Liver (tissue), 9 donors: ENCODE results near the gene KHK. TPM values are rescaled to one million over a fixed set of nuclear protein-coding genes. Genes with fewer than 3 reads are reported as not detected.

Experiments used
- DNase-seq: peaks from one replicate; pipeline ENCODE4 v3.0.0-alpha.2; 2017; ENCODE audit warnings: low spot score
- H3K27ac ChIP-seq, 2 donors: one replicate each; pipeline ENCODE4 v1.7.0; 2013; ENCODE audit warnings: inconsistent platforms in 2 of 2, low read length in 2 of 2, control low read depth in 1 of 2, low read depth in 1 of 2, mild to moderate bottlenecking in 1 of 2
- H3K27me3 ChIP-seq, 4 donors: one replicate each; pipeline versions ENCODE4 v1.6.1 to v1.7.0; 2013; ENCODE audit warnings: low read length in 3 of 4, inconsistent platforms in 1 of 4, mild to moderate bottlenecking in 1 of 4, moderate library complexity in 1 of 4; ENCODE audit not compliant: control insufficient read depth in 4 of 4, insufficient read depth in 4 of 4
- H3K36me3 ChIP-seq, 4 donors: one replicate each; pipeline versions ENCODE4 v1.6.1 to v1.7.0; 2013; ENCODE audit warnings: low read length in 3 of 4, mild to moderate bottlenecking in 3 of 4, low read depth in 1 of 4, moderate library complexity in 1 of 4; ENCODE audit not compliant: control insufficient read depth in 4 of 4, insufficient read depth in 3 of 4
- H3K4me1 ChIP-seq, 4 donors: one replicate each; pipeline versions ENCODE4 v1.6.1 to v1.7.0; 2013; ENCODE audit warnings: low read length in 3 of 4, mild to moderate bottlenecking in 3 of 4, moderate library complexity in 1 of 4; ENCODE audit not compliant: control insufficient read depth in 4 of 4, insufficient read depth in 4 of 4
- H3K4me3 ChIP-seq, 3 donors: one replicate each; pipeline versions ENCODE4 v1.6.1 to v1.7.0; 2013; ENCODE audit warnings: low read length in 3 of 3, control low read depth in 1 of 3, low read depth in 1 of 3, mild to moderate bottlenecking in 1 of 3
- H3K9ac ChIP-seq, 2 donors: one replicate each; pipeline ENCODE4 v1.7.0; 2013; ENCODE audit warnings: low read length in 2 of 2, mild to moderate bottlenecking in 2 of 2, moderate library complexity in 2 of 2, control low read depth in 1 of 2, low read depth in 1 of 2
- H3K9me3 ChIP-seq, 4 donors: one replicate each; pipeline versions ENCODE4 v1.6.1 to v1.7.0; 2013; ENCODE audit warnings: low read length in 3 of 4; ENCODE audit not compliant: control insufficient read depth in 4 of 4
- FOXA2 ChIP-seq: IDR thresholded peaks from 2 replicates; pipeline ENCODE4 v1.6.1; 2016; ENCODE audit warnings: antibody characterized with exemption
- GABPA ChIP-seq, 2 donors: IDR thresholded peaks in 1 of 2; conservative IDR thresholded peaks in 1 of 2; 2 replicates each; pipeline ENCODE4 v1.6.1; 2016; ENCODE audit warnings: antibody characterized with exemption in 2 of 2, mild to moderate bottlenecking in 1 of 2, moderate library complexity in 1 of 2
- HNF4A ChIP-seq, 2 donors: conservative IDR thresholded peaks; 2 replicates each; pipeline ENCODE4 v1.6.1; 2016; ENCODE audit warnings: antibody characterized with exemption in 2 of 2, mild to moderate bottlenecking in 2 of 2
- HNF4G ChIP-seq: IDR thresholded peaks from 2 replicates; pipeline ENCODE4 v1.6.1; 2016; ENCODE audit warnings: antibody characterized with exemption
- JUND ChIP-seq, 2 donors: IDR thresholded peaks; 2 replicates each; pipeline ENCODE4 v1.6.1; 2016; ENCODE audit warnings: antibody characterized with exemption in 2 of 2
- NR2F2 ChIP-seq: IDR thresholded peaks from 2 replicates; pipeline ENCODE4 v1.6.1; 2016; ENCODE audit warnings: antibody characterized with exemption
- RAD21 ChIP-seq, 2 donors: IDR thresholded peaks; 2 replicates each; pipeline ENCODE4 v1.6.1; 2016; ENCODE audit warnings: antibody characterized with exemption in 2 of 2, mild to moderate bottlenecking in 2 of 2
- RXRA ChIP-seq, 2 donors: IDR thresholded peaks; 2 replicates each; pipeline ENCODE4 v1.6.1; 2017 to 2018; ENCODE audit warnings: antibody characterized with exemption in 2 of 2, mild to moderate bottlenecking in 1 of 2
- SP1 ChIP-seq: IDR thresholded peaks from 2 replicates; pipeline ENCODE4 v1.6.1; 2018; ENCODE audit warnings: antibody characterized with exemption, mild to moderate bottlenecking
- WGBS: extraction: QIAGEN DNeasy Blood & Tissue Kit; methylation state at CpG from one replicate; pipeline ENCODE4 v1.1.7; 2013; 5-methylcytosine and 5-hydroxymethylcytosine counted together
- polyA plus RNA-seq, 2 donors: library from polyadenylated mRNA; stranded (reverse) in 1 of 2; unstranded in 1 of 2; fragments of 200-250 nt in 1 of 2; fragments of >200 nt in 1 of 2; fragmentation: Nextera tagmentation in 1 of 2; extraction: Ambion mirVana in 1 of 2; gene quantifications; one replicate each; pipeline versions ENCODE4 v1.2.1 to v1.2.3, GENCODE V29; 2013 to 2015
- total RNA-seq, 2 donors: library from RNA; depleted of rRNA; stranded (reverse); fragments of >200 nt; gene quantifications; one replicate each; pipeline ENCODE4 v1.2.3, GENCODE V29; 2014
- TF ChIP-seq, protein P1 (sequence below): fragments of 150-350 bp; IDR thresholded peaks from 2 replicates; pipeline ENCODE4 v1.5.1; 2017; ENCODE audit warnings: improper control_type of control experiment, low read depth, low read length; ENCODE audit not compliant: missing input control
- TF ChIP-seq, protein P2 (sequence below): IDR thresholded peaks from 2 replicates; pipeline ENCODE4 v1.6.1; 2016; ENCODE audit warnings: antibody characterized with exemption
- TF ChIP-seq, protein P3 (sequence below): IDR thresholded peaks from 2 replicates; pipeline ENCODE4 v1.6.1; 2016; ENCODE audit warnings: antibody characterized with exemption
- donor health status: healthy.
- donor health status: healthy.
- donor health status: healthy.
- donor health status: healthy.
- donor health status: healthy.

Gene KHK
- total and polyA plus RNA-seq, 4 donors, result 26.1 to 462 (median 188) TPM

DNA sequence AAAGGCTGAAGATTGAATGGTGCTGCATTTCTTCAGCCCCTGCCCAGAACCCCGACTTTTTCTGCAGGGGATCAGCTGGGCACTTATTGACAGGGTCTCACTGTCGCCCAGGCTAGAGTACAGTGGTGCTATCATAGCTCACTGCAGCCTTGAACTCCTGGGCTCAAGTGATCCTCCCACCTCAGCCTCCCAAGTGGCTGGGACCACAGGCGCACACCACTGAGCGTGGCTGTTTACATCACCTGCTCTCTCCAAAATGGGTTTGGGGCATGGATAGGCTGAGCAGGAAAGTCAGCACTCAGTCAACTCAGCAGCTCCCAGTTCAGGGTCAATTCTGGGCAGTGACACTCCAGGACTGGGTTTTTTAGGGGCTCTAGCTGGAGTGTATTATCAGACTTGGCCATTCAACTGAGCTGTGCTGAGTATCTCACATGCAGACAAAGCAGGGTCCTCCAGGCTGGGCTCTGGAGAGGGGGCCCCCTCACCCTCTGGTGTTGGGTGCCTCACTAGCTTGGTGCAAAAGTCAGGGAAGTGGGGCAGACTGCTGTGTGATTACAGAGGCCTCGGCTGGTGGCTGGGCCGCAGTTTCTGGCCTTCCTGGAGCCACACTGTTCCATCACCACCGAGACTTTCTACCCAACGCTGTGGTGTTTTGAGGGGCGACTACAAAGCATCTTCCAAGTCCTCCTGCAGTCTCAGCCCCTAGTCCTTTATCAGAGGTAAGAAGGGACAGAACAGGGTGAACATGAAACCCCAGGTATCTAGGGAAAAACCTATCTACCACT lies 41.5 kb downstream of the KHK start:
- 92% methylated on average over 9 of the region's 9 CpGs for WGBS
- Histone ChIP-seq H3K36me3 (peaks cover 13 to 32% (median 24%) of the 10 kb centered on the region in 4 donors), H3K9me3 (no peaks in the 10 kb centered on the region), H3K4me1 (peaks cover 3 to 29% (median 20%) of the 10 kb centered on the region in 4 donors), H3K27ac (no peak overlapping the region), H3K9ac (no peak overlapping the region), H3K27me3 (no peaks in the 10 kb centered on the region), H3K4me3 (no peak overlapping the region)
- DNase-seq, result no peak
- TF ChIP-seq, protein P1, sequence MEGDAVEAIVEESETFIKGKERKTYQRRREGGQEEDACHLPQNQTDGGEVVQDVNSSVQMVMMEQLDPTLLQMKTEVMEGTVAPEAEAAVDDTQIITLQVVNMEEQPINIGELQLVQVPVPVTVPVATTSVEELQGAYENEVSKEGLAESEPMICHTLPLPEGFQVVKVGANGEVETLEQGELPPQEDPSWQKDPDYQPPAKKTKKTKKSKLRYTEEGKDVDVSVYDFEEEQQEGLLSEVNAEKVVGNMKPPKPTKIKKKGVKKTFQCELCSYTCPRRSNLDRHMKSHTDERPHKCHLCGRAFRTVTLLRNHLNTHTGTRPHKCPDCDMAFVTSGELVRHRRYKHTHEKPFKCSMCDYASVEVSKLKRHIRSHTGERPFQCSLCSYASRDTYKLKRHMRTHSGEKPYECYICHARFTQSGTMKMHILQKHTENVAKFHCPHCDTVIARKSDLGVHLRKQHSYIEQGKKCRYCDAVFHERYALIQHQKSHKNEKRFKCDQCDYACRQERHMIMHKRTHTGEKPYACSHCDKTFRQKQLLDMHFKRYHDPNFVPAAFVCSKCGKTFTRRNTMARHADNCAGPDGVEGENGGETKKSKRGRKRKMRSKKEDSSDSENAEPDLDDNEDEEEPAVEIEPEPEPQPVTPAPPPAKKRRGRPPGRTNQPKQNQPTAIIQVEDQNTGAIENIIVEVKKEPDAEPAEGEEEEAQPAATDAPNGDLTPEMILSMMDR, result no peak
- no peak for TF ChIP-seq HNF4G
- TF ChIP-seq, protein P2, sequence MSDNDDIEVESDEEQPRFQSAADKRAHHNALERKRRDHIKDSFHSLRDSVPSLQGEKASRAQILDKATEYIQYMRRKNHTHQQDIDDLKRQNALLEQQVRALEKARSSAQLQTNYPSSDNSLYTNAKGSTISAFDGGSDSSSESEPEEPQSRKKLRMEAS, result no peak
- no peak for TF ChIP-seq HNF4A (conservative IDR thresholded peaks at IDR 0.05)
- no peak for TF ChIP-seq SP1
- TF ChIP-seq RAD21 (IDR thresholded peaks at IDR 0.05), result no peak
- no peak for TF ChIP-seq NR2F2
- TF ChIP-seq, protein P3, sequence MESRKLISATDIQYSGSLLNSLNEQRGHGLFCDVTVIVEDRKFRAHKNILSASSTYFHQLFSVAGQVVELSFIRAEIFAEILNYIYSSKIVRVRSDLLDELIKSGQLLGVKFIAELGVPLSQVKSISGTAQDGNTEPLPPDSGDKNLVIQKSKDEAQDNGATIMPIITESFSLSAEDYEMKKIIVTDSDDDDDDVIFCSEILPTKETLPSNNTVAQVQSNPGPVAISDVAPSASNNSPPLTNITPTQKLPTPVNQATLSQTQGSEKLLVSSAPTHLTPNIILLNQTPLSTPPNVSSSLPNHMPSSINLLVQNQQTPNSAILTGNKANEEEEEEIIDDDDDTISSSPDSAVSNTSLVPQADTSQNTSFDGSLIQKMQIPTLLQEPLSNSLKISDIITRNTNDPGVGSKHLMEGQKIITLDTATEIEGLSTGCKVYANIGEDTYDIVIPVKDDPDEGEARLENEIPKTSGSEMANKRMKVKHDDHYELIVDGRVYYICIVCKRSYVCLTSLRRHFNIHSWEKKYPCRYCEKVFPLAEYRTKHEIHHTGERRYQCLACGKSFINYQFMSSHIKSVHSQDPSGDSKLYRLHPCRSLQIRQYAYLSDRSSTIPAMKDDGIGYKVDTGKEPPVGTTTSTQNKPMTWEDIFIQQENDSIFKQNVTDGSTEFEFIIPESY, result no peak
- no peak for TF ChIP-seq JUND (IDR thresholded peaks at IDR 0.05)
- TF ChIP-seq RXRA (IDR thresholded peaks at IDR 0.05), result no peak
- no peak for TF ChIP-seq FOXA2

DNA sequence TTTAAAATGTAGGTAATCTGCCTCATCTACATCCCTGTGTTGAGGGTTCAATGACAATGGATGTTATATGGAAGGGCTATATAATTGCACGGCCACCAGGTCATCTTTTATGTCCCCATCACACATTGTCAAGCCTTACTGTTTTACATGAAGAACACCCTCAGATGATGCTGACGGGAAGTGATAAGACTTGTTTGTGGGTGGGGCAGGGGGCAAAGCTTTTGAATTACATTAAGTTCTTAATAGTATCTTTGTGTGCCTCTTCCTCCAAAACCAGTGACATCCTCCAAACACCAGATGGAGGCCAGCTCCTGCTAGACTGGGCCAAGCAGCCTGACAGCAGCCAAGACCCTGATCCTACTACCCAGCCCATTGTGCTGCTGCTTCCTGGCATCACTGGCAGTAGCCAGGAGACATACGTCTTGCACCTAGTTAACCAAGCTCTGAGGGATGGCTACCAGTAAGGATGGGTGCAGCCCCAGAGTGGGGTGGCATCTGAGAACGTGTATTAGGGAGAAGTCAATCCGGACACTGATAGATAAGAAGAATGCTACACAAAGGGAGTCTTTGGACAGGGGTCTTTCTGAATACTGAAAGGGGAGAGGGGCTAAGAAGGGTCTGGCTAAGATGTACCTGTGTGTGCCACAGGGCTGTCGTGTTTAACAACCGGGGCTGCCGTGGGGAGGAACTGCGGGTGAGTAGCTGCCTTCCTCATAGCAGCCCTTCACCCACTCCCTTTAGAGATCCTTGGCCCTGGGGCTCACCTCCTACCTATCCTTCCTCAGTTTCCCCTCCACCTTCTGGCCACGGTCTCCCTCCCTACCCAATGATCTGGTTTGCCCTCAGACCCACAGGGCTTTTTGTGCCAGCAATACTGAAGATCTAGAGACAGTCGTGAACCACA lies 42.3 kb downstream of the KHK start:
- no peak for DNase-seq
- H3K4me3 ChIP-seq, result no peak overlapping the region
- peaks cover 13 to 32% (median 24%) of the 10 kb centered on the region in 4 donors for H3K36me3 ChIP-seq
- no peak overlapping the region for H3K27ac ChIP-seq
- WGBS, result 89% methylated on average over 11 of the region's 11 CpGs
- no peaks in the 10 kb centered on the region for H3K9me3 ChIP-seq
- H3K4me1 ChIP-seq, result peaks cover 3 to 29% (median 22%) of the 10 kb centered on the region in 4 donors
- no peaks in the 10 kb centered on the region for H3K27me3 ChIP-seq
- H3K9ac ChIP-seq, result no peak overlapping the region
- no peak for TF ChIP-seq SP1
- TF ChIP-seq JUND (IDR thresholded peaks at IDR 0.05), result no peak
- no peak for TF ChIP-seq HNF4G
- TF ChIP-seq FOXA2, result no peak
- TF ChIP-seq GABPA (IDR thresholded peaks at IDR 0.05 in 1 of 2, conservative IDR thresholded peaks at IDR 0.05 in 1 of 2), result no peak
